Tibial nerve (tissue), 3 donors: ENCODE data around the gene RTL1.

Experiments used
- CTCF ChIP-seq, 5 experiments: fragments of 200-600 bp in 3 of 5; fragments of 450-650 bp in 2 of 5; sonication (generic) in 3 of 5; IDR thresholded peaks; one replicate each; pipeline ENCODE4 v1.5.1; 2016 to 2019; ENCODE audit warnings: antibody characterized with exemption in 5 of 5, mild to moderate bottlenecking in 3 of 5, moderate library complexity in 2 of 5
- POLR2A ChIP-seq, 2 donors: fragments of 450-650 bp; IDR thresholded peaks; one replicate each; pipeline ENCODE4 v1.6.1; 2017; ENCODE audit warnings: antibody characterized with exemption in 2 of 2, mild to moderate bottlenecking in 2 of 2, moderate library complexity in 2 of 2

DNA sequence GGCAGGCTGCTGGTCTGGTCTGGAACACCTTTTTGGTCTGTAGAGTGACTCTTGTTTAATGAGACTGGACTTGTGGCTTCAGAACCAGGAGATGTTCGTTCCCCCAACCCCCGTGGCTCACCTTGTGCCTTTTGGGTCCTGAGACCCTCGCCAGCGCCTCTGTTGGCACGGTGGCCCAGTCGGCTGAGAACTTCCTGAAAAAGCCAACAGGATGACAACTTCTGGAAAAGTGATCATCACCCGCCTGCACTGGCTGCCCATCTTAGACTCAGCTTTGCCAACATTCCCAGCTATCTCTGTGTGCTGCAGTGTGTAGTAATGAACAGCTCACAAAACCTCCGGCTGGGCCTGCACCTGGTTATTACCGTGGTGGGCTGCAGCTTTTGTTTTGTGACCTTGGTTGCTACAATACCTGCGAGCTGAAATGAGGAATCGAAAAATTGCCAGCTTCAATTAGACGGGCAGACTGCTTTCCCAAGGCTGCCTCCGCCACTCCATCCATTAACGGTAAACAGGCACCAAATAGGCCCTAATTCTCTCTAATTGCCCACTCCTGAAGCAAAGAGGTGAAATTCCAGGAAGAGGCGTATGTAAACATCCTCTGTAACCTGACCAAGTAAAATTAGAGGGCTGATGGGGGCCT, 61.6 kb downstream of the RTL1 start:
- no peak for TF ChIP-seq CTCF (IDR thresholded peaks at IDR 0.05)
- no peak for TF ChIP-seq POLR2A (IDR thresholded peaks at IDR 0.05)
